Stimulated activated CD8-positive, alpha-beta memory T cell treated with anti-CD3 and anti-CD28 coated beads, Interleukin-15, amount 100 ng/mL, for 1 hour (primary cell): ENCODE measurements around the gene COBL.

ENCODE experiments used
- DNase-seq: peaks from one replicate; pipeline ENCODE4 v3.0.0-alpha.2; 2020; ENCODE audit warnings: low read depth

The COBL gene

DNA sequence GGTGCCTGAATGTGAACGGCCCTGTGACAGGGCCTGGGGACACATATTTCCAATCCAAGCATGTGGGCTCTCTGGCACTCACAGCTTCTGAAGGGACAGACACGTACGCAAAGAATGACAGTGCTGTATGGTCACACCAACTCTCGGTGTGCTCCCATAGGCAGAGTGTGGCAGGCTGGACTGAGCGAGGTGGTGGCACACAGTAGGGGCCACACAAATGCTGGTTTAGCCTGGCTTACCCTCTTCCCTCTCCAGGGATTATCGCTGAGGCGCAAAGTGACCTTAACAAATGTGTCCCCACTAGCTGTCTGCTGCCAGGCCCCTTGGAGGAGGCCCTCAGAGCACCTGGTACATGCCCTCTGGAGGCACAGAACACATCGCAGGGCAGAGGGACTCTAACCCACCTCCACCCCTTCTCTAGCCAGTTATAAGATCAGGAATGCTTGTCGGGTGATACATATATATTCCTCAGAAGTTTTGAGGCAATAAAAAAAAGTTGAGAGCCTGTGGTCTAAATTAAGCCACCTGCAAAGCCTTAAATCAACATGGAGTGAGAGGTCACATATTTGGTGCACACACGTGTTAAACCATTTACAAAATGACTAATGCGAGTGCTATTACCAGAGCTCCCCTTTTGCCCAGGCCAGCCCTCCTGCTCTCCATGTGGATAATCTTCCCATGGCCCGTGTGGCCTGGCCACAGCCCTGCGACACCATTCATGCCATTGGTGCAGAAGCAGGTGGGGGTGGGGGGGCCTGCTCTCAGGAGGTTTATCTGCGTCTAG, 271.1 kb downstream of the COBL start:
- DNase-seq: no peak

DNA sequence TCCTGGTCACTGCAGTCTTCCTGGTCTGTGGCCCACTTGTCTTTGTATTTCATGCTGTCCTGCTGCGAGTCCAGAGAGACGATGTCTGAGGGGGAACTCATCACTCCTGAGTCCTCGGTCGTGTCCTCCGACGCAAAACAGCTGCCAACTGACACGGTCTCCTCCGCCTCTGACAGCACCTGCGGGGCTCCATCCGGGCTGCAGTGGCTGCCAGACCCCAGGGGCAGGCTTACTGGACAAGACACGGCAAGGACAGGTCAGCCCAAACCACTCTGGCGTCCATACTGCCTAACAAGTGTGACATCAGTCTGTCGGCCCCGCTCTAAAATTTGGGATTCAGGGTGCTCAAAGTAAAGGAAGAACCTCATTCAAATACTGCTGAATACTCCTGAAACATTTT, 273.1 kb downstream of the COBL start:
- DNase-seq: no peak

DNA sequence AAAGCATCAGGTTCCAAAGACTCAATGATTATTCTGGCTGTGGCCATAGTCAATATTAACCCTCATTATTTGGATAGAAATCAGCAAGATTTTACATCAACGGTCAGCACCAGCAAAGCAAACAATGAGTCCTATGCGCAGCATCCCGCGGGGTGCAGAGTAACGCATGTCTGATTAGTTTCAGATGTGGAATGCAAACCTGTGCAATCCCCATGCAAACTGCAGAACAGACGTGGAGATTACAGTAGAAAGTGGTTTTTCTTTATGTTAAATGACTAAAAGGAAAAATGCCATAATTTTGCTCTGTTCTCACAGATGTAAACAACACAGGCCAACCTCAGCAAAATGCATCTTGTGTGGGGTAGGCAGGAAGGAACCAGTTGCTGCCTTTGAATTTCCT, 275.8 kb downstream of the COBL start:
- DNase-seq: no peak

DNA sequence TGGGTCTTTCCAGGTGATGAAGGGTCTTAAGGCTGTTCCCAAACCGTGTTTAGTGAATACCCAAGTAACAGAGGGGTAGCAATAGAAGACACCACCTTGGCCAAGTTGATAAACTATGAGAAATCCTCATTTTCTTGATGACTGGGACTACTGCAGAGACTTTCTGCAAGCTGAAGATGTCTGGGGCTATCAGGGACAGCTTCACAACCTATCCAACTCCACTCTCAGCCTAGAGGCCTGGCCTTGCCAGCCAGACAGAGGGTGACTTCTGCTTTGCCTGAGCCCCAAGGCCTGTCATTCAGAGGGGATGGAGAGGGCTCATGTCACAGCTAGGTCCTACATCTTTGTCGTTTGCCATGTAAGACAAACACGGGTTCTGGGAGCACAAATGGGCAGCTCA, 278.0 kb downstream of the COBL start:
- no peak for DNase-seq

DNA sequence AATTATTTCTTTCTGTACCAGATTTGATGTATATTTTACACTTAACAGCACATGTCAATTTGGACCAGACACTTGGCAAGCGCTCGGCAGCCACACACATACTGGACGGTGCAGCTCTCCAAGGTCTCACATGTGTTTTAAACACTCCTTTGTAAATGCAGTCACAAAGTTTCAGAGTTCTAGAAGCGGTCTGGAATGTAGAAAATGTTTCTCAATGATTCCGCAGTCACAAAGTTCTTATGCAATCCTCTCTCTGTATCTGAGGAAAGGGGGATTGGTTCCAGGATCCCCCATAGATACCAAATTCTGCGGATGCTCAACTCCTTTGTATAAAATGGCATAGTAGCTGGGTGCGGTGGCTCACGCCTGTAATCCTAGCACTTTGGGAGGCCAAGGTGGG, 280.9 kb downstream of the COBL start:
- DNase-seq: no peak

DNA sequence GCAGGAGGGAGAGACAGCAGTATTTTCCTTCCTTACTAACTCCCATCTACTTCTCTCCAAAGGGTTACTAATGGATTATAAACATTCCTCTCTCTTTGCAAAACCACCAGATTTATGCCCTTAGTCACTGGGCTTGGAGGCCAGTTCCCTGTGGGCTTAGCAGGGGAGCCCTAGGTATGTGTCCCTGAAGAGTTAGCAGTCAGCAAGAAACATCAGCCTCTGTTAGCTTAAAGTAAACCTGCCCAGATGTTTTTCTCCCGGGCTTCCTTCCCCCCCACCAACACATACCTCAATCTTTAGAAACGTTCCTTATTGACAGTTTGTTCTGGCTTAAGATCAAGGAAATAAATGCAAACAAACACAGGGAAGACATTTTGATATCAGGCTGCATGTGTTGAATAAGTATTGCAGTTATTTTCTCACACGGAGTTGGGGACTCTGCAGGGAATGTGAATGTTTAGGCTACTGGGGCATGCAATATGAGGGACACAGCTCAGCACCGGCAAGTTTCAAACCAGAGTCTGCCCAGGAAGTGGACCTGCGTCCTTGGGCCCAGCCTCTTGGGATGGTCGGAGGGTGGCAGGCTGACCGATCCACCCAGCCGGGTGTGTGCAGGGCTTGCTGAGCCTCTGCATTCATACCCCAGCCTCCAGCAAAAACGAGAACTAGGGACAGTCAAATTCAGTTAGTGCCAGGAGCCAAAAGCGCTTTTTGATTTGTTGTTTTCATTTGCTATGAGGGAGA, 281.9 kb downstream of the COBL start:
- DNase-seq: no peak

DNA sequence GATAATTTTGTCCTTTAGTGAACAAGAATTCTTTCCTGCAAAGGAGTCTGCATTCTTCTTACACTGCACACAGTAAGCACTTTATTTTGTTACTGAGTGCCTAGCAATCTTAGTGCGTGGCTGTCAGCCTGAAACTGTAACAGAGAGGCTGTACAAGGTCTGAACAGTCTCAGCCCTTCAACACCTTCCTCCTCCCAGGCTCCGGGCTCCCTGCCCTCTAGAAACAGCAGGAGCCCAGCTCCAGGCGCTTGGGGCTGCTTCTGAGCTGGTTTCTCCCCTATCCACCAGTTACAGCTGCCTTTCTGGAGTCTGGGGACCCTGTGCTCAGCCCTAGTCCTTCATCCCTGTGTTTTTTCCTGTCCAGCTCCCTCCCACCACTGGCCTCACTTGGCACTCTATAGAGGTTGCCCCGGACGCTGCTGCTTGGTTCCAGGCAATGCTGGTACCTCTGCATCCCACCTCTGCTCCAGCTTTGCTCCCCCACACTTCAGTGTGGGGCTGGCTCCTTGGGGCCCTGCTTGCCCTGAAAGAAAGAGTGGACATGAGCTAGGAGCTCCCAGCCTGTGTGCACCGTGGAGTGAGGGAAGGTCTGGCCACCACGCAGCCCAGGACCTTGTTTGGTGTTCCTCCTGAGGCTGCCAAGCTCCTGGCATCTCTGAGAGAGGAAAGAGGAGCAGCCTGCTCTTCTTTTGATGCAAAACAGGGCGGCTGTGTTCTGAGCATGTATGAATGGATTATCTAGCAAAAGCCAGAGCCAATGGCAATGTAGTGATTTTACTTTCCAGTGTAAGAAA, 282.7 kb downstream of the COBL start:
- no peak for DNase-seq

DNA sequence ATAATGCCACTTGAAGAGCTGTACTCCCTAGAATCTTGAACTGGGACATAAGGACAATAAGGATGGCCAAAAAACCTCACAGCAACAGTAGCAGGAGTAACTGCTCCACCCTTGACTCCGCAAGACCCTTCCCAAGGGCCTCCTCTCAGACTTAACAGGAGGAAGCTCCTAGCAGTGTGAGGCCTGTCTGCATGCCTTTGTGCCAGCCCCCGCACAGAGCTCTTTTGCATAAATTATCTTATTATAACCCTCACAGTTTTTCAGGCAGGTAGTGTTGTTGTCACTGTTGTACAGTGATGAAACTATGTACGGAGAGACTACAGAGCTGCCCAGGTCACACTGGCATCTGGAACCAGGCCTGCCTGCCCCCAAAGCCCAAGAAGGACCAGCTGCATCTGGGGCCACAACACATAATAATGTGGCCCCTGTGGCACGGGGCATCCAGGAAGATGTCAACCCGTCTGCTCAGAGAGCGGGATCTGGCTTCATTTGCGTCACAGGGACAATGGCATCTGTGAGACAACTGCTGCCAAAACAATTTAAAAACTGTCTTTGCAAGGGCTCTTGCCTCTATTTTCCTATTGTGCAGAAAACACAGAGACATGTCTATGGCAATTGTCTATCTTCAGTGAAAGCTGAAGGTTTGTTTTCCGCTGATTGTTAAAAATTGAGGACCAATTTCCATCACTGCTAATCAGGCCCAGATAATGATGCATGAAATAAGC, 284.7 kb downstream of the COBL start:
- no peak for DNase-seq

DNA sequence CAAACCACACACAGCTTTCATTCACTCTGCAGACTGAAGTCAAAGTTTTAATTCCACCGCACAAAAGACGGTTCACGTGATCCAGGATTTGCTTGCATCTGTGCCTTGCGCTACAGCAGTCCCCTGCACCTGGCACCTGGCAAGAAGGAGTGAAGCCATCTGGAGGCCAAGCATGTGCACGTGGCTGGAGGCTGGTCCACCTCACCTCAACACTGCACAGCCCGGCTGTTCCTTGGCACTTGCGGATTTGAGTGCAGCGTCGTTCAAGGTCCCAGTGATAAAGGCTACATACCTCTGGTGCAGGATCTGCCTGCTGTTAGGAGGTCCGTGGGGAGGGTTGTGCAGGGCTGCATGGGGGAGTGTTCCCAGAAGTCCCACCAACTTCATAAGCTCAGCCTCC, 285.4 kb downstream of the COBL start:
- no peak for DNase-seq

DNA sequence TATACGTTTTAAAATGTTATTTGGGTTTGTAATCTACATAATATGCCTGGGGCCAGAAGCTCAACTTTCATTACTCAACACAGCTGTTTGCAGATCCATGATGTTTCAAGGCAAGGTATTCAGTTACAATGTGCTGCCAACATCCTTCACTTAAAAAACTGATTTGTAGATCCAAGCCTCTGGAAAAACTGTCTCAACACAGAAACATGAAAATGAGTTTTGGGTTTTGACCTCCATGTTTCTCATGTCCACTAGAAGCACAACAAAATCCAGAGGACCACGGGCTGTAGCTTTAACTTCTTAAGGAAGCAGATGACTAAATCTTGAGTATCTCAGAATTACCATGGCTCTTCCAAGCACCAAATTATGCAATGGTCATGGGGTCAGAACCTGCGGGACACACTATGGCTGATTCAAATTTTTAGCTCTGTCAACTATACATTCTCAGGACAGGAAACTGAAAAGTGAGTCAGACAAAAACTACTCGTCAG, 286.9 kb downstream of the COBL start:
- DNase-seq: no peak

DNA sequence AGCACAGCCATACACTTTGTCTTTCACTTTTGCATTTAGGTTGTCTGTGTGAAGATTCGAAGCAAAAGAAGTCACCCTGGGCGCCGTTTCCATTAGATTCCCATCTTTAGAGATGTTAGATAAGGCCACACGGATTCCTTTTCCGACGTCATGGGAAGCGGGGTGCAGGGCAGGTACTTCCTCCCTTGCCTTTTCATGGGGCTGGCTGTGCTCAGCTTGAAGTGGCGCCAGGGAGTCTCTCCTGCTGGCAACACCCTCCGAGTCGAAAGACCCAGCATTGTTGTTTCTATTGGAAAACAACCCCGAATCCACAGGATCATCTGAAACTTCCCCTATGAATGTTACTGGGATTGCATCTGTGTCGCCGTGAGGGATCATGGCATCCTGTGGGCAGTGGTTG, 287.5 kb downstream of the COBL start:
- no peak for DNase-seq

DNA sequence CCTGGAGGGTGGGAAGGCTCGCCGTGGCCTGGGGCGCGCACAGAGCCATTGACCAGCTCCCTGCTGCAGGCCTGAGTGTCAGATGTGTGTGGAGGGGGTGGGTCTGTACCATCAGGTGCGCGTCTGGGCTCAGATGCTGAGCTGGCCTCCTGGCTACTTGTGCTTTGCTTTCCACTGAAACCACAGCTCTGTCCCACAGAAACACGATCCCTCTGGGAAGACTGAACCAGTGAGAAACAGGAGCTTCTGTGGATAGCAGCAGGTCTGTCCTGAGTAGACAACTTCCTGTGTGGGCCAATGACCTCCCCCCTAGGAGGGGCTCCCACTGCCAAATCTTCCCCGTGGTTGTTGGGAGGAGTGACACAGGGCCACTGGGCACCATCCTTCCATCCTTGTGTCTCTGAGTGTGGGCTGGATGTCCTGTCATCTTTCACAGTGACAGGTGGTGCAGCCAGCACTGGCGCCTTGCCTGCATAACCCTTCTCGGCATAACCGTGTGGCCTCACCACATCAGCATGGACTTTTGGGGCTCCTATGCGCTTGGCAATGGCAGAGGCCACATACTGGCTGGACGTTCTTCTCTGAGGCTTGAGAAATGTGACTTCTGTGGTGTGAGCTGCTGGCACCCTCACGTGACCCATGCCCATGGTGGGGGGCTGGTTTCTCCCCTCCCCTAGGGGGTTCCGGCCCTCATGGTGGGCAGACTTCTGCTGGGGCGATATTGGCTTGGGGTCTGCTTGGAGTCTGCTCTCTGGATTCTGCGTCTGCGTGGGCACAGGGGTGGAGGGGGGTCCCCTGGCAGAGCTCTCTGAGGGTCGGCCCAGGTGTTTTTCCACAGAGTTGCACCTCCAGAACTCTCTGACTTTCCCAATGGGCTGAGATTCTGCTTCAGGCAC, 288.4 kb downstream of the COBL start:
- no peak for DNase-seq

DNA sequence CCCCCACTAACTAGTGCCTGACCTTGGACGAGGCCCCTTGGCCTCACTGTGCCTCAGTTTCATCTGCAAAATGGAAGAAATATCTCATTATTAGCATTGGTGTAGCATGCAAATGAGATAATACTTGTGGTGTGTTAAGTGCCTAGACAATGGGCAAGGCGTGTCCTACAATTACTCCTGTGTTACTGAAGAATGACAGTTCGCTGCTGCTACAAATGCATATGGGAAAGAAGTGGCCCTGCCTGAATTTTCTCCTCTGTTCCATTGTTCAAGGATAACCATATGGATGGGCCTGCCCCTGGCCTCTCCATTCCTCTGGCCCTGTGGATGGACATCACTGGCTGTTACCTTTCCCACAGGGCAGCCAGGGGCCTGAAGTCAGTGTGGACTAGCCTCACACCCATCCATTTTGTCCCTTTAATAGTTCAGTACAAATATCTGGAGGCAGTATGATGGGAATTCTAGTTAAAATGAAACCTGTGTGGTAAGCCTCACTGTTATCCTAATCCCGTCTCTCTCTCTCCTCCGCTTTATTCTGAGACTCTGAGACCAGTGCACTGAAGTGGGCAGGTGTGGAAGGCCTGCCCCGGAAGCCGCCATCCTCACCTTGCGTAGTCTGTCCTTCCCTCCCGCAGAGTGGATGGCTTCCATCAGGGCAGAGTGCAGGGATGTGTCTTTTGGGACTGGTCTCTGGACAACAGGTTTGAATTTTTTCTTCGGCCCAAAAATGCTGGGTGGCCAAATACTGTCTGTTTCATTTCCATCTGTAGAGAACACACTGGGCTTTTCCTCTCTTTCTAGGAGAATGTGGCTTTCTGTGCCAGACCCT, 289.3 kb downstream of the COBL start:
- DNase-seq: no peak

DNA sequence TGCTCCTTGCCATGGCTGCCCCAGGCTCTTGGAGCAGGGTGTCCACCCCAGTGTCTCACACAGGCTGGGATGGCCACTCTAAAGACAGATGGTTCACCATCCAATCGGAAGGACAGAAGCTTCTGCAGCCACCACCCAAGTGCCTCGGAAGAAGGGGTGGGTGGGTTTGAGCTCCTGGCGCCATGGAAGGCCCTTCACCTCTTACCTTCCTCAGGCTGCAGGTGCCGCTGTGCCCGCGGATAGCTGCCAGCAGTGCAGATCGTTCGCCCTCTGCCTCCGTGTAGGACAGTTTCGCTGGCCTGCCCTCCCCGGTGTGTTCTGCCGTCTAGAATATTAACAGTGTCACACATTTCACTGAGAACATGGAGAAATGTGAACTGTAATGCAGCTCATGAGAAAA, 290.3 kb downstream of the COBL start:
- DNase-seq: no peak

DNA sequence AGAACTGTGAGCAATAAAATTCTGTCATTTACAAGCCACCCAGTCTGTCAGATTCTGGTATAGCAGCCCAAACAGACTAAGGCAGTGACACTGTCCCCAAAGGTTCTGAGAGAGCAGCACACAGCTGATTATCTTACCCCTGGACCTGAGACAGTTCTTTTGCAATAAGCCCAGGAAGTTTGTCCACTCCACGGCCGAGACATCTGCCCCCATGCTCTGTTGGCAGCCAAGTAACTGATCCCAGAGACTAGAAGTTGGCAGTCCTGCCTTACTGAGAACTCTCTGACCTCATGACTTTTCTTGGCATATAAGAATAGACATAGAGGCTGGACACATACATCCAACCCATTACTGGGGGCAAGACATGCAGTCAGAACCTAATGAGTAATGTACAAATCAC, 290.9 kb downstream of the COBL start:
- no peak for DNase-seq

DNA sequence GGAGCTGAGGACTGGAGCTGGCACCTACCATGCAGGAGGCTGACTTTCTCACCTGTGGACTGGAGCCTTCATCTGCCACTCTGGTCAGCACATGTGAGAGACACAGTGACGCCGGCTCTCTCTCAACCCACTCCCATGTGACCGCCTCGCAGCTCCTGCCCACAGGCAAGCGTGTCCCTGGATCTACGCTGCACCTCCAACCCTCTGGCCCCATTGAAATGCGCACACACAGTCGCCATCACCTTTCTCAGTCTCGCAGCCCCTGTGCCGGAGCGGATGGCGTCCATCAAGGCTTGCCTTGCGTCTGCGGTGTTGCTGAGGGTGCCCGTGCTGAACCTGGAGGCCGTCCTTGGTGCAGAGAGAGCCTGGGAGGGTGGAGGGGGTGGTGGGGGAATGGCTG, 291.7 kb downstream of the COBL start:
- DNase-seq: no peak

DNA sequence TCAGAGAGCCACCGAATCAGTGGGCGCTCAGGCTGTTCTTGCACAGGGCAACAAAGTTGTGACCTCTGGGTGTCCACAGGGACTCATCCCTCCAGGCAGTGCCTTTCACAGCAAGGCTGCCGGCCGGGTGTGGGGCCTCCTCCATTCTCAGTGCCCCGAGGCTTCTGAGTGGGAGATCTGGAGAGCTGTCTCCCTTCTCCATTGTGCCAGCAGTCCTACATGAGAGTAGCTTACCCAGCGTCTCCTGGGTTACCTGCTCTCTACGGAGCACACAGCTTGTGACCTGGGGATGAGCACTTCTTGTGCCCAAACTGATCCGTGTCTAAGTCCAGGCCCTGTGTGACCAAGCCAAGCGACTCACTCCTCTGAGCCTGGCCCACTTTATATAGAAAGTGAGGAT, 293.1 kb downstream of the COBL start:
- DNase-seq: no peak

DNA sequence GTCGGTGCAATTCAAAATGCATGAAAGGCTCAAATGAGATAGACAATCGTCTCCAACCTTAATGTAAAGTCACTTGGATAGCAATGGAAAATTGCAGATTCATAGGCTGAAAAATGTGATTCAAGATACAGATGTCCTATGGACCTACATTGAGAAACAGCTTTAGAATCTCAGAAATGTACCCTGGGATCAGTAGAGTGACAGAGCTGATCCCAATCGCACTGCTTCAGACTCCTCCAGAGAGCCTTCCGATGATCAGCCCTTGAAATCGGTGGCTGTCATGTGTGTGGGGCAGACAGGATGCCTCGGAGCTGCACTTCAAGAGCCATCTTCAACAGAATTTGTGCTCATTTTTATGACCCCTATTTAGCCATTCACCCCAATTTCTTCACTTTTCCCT, 293.8 kb downstream of the COBL start:
- DNase-seq: no peak

DNA sequence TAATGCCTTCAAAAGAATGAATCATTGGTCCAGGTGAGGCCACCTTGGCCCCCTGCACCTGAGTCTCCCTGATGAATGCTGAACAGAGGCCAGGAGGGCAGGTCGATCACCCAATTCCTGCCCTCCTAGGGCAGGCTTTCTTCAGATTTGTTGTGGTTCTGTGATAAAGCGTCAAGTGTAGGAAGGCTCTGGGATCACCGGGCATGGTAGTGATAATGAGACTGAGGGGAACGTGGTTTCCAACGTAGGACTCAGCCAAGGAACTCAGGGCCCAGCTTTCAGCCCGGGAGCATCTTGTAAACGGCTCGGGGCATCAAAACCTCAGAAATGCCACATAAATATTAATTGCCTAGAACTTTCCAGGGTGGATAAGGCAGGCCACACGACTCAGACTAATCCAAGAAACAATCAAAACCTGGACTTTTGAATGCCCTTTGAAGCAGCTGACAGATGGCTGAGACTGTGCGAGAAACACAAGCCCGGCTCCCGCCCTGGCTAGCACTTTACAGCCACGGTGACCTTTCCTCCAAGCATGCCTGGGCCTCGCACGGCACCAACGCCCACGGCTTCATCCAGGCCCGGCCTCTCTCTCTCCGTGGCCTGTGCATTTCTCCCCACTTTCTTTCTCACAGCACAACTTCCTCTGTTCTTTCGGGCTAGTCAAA, 294.6 kb downstream of the COBL start:
- DNase-seq: no peak

DNA sequence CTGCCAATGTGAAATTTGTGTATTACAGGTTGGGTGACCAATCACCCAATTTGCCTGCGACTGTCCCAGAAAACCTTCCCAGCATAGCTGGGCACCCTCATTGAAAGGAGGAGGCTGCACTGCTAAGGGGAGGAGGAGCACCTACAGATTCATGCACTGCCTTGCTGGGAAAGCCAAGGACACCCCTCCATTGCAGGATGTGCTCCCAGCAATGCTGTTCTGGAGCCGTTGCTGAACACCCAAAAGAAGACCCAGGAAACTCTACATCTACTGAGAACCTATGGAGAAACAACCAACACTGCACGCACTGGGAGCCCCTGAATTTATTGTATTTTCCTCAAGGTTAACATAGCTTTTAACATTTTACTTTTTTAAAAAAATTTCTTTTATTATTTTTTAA, 295.7 kb downstream of the COBL start:
- no peak for DNase-seq
